K562 (cell line): ENCODE results near the gene ZSWIM1. TPM values are rescaled to one million over a fixed set of nuclear protein-coding genes. Genes with fewer than 3 reads are reported as not detected.

Experiments used
- FOSL1 ChIP-seq: fragments of 200-800 bp; sonication (Bioruptor generic); conservative IDR thresholded peaks from 2 replicates; pipeline ENCODE4 v1.6.1; 2016; ENCODE audit warnings: missing genetic modification characterization, missing compliant biosample characterization
- HMGN3 ChIP-seq: IDR thresholded peaks from 2 replicates; pipeline ENCODE4 v1.6.1; 2011; ENCODE audit warnings: borderline replicate concordance, low read depth, mild to moderate bottlenecking, mixed read lengths, low read length; ENCODE audit not compliant: insufficient read length; ENCODE audit errors: extremely low read depth
- MCM7 ChIP-seq, 2 experiments: fragments of 450-650 bp; IDR thresholded peaks; 2 replicates each; pipeline ENCODE4 v1.6.1; 2016 to 2018
- MGA ChIP-seq: fragments of 450-650 bp; IDR thresholded peaks from 2 replicates; pipeline ENCODE4 v1.6.1; 2016; ENCODE audit warnings: mild to moderate bottlenecking, moderate library complexity
- NFRKB ChIP-seq: fragments of 450-650 bp; IDR thresholded peaks from 2 replicates; pipeline ENCODE4 v1.6.1; 2016; ENCODE audit warnings: low read depth
- PHF8 ChIP-seq: fragments of 200-600 bp; sonication (generic); IDR thresholded peaks from 2 replicates; pipeline ENCODE4 v1.6.1; 2012; ENCODE audit warnings: mixed run types, mild to moderate bottlenecking, inconsistent platforms, low read length, moderate library complexity, borderline replicate concordance
- POLR2A ChIP-seq: fragments of 450-650 bp; conservative IDR thresholded peaks from 2 replicates; pipeline ENCODE4 v1.6.1; 2016
- SREBF2 ChIP-seq: sonication (generic); formaldehyde crosslinking; IDR thresholded peaks from 2 replicates; pipeline ENCODE4 v1.4.0; 2020; ENCODE audit warnings: mild to moderate bottlenecking, missing genetic modification reagents
- USF1 ChIP-seq: sonication (generic); formaldehyde crosslinking; IDR thresholded peaks from 2 replicates; pipeline ENCODE4 v1.9.0; 2022; ENCODE audit warnings: mild to moderate bottlenecking, missing genetic modification reagents
- VEZF1 ChIP-seq: fragments of 200-800 bp; sonication (Bioruptor generic); IDR thresholded peaks from 2 replicates; pipeline ENCODE4 v1.6.1; 2017; ENCODE audit warnings: missing genetic modification characterization, missing compliant biosample characterization
- ZFP30 ChIP-seq: fragments of 250-450 bp; sonication (Bioruptor Pico); IDR thresholded peaks from 2 replicates; pipeline ENCODE4 v1.8.0; 2022; ENCODE audit warnings: moderate library complexity, mild to moderate bottlenecking, inconsistent platforms, borderline replicate concordance
- ZKSCAN1 ChIP-seq: fragments of 150-350 bp; IDR thresholded peaks from 2 replicates; pipeline ENCODE4 v1.6.1; 2016; ENCODE audit warnings: low read depth, low read length
- polyA plus RNA-seq, 8 experiments: library from polyadenylated mRNA; depleted of rRNA in 4 of 8; stranded (reverse) in 5 of 8; unstranded in 3 of 8; fragments of >200 nt; fragmentation: Nextera tagmentation in 2 of 8; fragmentation: Illumina TruSeq in 1 of 8; extraction: Ambion mirVana in 2 of 8; extraction: Trizol in 1 of 8; gene quantifications; 2 replicates each; pipeline versions ENCODE4 v1.2.1 to v1.2.3, GENCODE V29; 2011 to 2014; ENCODE audit warnings: inconsistent platforms in 1 of 8, missing spikeins in 1 of 8
- total RNA-seq, 7 experiments: library from RNA; depleted of rRNA in 6 of 7; stranded (reverse); fragments of >200 nt in 6 of 7; fragmentation: Illumina TruSeq in 2 of 7; extraction: Trizol in 2 of 7; gene quantifications; 2 replicates each; pipeline versions ENCODE4 v1.2.1 to v1.2.3, GENCODE V29; 2011 to 2021; ENCODE audit warnings: low replicate concordance in 1 of 7

Gene ZSWIM1
- total and polyA plus RNA-seq, 9 of the 15 experiments (the other 6 are each of a cell fraction or from before 2014, with no cell fraction given), result 2.5 to 15.6 (median 9.5) TPM

GRCh38 chr20:45911486-45912343, 30.7 kb downstream of the ZSWIM1 start, which contains the start of gene PLTP (continued):
- peak; percentile 62; the same call in 1 of the 2 replicates for TF ChIP-seq VEZF1 (CRISPR knock-in tag)
- TF ChIP-seq POLR2A, result peak; percentile 15
- no peak for TF ChIP-seq ZFP30 (CRISPR knock-in tag)
- no peak for TF ChIP-seq MCM7 (IDR thresholded peaks at IDR 0.05)
- TF ChIP-seq FOSL1 (tag), result 0 out of 2 replicates have a peak, but pooled peaks have one; percentile 2
- 0 out of 2 replicates have a peak, but pooled peaks have one; percentile 2 for TF ChIP-seq SREBF2 (CRISPR knock-in tag)
- no peak for TF ChIP-seq ZKSCAN1
- TF ChIP-seq USF1 (CRISPR knock-in tag), result peak; percentile 61
- TF ChIP-seq MGA, result peak; percentile 55; the same call in 1 of the 2 replicates
- TF ChIP-seq HMGN3, result peak; percentile 2
- peak; percentile 8; the same call in 1 of the 2 replicates for TF ChIP-seq PHF8
- TF ChIP-seq NFRKB, result peak; percentile 7; the same call in 1 of the 2 replicates
